ENCODE results near the gene SPATA3. TPM values are rescaled to one million over a fixed set of nuclear protein-coding genes. Genes with fewer than 3 reads are reported as not detected.

SPATA3 gene
- not detected for total RNA-seq

DNA sequence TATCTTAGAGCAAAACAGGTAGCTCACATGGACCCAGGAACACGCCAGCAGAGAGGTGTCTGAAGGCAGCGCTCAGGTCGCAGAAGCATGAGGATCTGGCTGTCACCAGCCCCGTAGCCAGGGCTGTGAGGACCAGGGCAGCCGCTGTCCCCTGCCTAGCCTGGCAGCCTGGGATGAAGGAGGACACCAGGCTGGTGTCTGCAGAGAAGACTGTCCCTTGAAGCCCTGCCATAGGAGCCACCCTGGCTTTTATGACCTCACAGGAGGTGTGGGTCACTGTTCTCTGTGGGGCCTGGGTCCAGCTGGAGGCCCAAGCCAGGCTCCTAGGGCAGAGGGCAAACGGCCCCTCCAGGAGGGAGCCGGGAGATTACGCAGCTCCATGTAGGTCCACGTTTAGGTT lies at the start of gene SPATA3:
SPATA3 (plus strand) TSS at position 301 of the 400 bp plus-strand sequence. CDS start 113 bp downstream, outside the sequence.
- H3K9me3 ChIP-seq = no peaks in the 10 kb centered on the region
- H3K36me3 ChIP-seq = no peaks in the 10 kb centered on the region
- peaks cover 0 to 6% (median 0%) of the 10 kb centered on the region in 3 donors for H3K4me1 ChIP-seq
- H3K4me3 ChIP-seq = no peak within 1 kb of the TSS
- peaks cover 0 to 92% (median 0%) of the 10 kb centered on the region in 4 donors for H3K27me3 ChIP-seq
- H3K27ac ChIP-seq = no peak within 1 kb of the TSS
- intact Hi-C loops (cut with DNase I) = no loop called here
- TF ChIP-seq POLR2A (IDR thresholded peaks at IDR 0.05) = no peak
- TF ChIP-seq, protein P1, sequence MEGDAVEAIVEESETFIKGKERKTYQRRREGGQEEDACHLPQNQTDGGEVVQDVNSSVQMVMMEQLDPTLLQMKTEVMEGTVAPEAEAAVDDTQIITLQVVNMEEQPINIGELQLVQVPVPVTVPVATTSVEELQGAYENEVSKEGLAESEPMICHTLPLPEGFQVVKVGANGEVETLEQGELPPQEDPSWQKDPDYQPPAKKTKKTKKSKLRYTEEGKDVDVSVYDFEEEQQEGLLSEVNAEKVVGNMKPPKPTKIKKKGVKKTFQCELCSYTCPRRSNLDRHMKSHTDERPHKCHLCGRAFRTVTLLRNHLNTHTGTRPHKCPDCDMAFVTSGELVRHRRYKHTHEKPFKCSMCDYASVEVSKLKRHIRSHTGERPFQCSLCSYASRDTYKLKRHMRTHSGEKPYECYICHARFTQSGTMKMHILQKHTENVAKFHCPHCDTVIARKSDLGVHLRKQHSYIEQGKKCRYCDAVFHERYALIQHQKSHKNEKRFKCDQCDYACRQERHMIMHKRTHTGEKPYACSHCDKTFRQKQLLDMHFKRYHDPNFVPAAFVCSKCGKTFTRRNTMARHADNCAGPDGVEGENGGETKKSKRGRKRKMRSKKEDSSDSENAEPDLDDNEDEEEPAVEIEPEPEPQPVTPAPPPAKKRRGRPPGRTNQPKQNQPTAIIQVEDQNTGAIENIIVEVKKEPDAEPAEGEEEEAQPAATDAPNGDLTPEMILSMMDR (IDR thresholded peaks at IDR 0.05) = no peak
- WGBS, 2 donors = 84 to 88% methylated on average over 8 to 9 of the region's 9 CpGs
- DNase-seq = no peak

DNA sequence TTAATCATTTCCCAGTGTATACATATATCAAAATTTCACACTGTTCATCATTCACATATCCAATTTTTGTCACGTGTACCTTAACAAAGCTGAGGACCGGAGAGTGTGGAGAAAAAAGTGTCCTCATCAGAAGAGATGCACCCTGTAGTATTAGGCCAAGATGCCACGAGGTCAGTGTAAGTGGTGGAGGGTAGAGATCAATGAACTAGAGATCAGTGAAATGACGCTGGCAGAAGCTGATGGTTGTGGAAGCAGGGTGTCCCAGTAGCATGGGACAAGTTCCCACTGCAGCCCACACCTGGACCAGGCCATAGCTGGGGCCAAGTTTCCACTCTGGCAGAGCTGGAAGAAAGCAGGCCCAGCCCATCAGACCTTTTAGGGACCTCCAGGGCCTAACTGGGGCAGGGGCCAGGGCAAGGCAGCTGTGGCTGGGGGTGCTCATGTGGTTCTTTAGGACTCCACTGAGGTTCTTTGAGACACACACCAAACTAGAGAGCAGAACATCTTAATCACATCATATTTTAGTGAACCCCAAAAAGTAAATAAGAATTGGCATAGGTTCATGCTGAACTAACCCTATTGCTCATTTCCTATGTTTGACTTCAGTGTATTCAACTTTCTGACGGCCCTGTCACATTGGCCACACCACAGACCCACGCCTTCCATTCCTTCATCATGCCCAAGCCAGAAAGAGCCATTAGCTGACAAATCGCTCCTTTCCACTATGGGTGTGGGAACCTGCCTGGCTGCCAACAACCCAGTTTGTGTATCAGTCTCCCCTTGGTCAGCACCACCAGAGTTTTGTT lies 49.3 kb upstream of the SPATA3 start:
- H3K4me3 ChIP-seq = no peak overlapping the region
- no peaks in the 10 kb centered on the region for H3K36me3 ChIP-seq
- H3K9me3 ChIP-seq = no peaks in the 10 kb centered on the region
- TF ChIP-seq POLR2A (IDR thresholded peaks at IDR 0.05) = no peak
- TF ChIP-seq, protein P1 (IDR thresholded peaks at IDR 0.05) = no peak
- DNase-seq = no peak
- no peaks in the 10 kb centered on the region for H3K27me3 ChIP-seq
- intact Hi-C loops (cut with DNase I) = no loop called here
- no peaks in the 10 kb centered on the region for H3K4me1 ChIP-seq
- 63 to 79% methylated on average over 6 to 7 of the region's 7 CpGs for WGBS, 2 donors
- no peak overlapping the region for H3K27ac ChIP-seq

DNA sequence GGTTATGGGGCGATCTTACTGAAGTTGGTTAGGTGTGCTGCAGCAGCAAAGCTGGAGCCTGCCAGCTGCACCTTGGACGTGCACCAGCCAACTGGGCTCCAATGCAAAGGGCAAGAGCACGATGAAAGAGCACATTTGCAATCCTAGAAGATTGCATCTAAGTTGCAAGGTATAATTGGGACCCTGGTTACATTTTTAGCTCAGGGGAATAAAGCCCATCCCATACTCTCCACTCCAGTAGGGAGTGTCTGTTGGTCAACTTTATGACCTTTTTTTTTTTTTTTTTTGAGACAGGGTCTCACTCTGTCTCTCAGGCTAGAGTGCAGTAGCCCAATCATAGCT lies 48.7 kb upstream of the SPATA3 start:
- intact Hi-C loops (cut with DNase I) = no loop called here
- no peak overlapping the region for H3K27ac ChIP-seq
- H3K27me3 ChIP-seq = no peaks in the 10 kb centered on the region
- no peaks in the 10 kb centered on the region for H3K36me3 ChIP-seq
- TF ChIP-seq, protein P1 (IDR thresholded peaks at IDR 0.05) = no peak
- no peaks in the 10 kb centered on the region for H3K4me1 ChIP-seq
- 68 to 84% methylated on average over 2 to 3 of the region's 3 CpGs for WGBS, 2 donors
- no peak for DNase-seq
- no peak overlapping the region for H3K4me3 ChIP-seq
- H3K9me3 ChIP-seq = no peaks in the 10 kb centered on the region

DNA sequence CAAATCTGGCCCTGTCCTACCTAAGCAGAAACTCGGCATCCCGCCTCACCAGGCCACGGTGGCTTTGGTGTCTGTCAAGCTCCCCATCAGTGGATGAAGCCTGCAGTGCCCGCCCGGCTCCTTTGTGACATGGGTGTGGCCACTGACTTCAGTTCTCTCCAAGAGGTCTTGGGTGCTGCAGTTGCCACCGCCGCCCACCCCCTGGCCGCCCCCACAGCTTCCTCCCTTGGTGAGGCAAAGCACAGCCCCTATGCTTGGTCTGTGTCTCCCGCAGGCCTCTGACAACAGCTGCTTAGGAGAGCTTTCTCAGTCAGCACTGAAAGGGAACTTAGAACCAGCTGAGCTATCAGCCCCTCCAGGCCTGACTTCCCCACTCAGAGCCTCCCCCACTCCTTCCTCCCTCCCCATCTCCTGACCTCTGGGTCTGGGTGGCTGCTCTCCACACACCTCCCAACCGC lies 48.0 kb upstream of the SPATA3 start:
- Histone ChIP-seq H3K36me3 (no peaks in the 10 kb centered on the region), H3K4me3 (no peak overlapping the region), H3K27ac (no peak overlapping the region), H3K4me1 (no peaks in the 10 kb centered on the region), H3K9me3 (no peaks in the 10 kb centered on the region), H3K27me3 (no peaks in the 10 kb centered on the region)
- no peak for TF ChIP-seq POLR2A (IDR thresholded peaks at IDR 0.05)
- TF ChIP-seq, protein P1 (IDR thresholded peaks at IDR 0.05) = no peak
- no peak for DNase-seq
- intact Hi-C loops (cut with DNase I) = no loop called here
- 52 to 85% methylated on average over 2 to 4 of the region's 10 CpGs for WGBS, 2 donors

DNA sequence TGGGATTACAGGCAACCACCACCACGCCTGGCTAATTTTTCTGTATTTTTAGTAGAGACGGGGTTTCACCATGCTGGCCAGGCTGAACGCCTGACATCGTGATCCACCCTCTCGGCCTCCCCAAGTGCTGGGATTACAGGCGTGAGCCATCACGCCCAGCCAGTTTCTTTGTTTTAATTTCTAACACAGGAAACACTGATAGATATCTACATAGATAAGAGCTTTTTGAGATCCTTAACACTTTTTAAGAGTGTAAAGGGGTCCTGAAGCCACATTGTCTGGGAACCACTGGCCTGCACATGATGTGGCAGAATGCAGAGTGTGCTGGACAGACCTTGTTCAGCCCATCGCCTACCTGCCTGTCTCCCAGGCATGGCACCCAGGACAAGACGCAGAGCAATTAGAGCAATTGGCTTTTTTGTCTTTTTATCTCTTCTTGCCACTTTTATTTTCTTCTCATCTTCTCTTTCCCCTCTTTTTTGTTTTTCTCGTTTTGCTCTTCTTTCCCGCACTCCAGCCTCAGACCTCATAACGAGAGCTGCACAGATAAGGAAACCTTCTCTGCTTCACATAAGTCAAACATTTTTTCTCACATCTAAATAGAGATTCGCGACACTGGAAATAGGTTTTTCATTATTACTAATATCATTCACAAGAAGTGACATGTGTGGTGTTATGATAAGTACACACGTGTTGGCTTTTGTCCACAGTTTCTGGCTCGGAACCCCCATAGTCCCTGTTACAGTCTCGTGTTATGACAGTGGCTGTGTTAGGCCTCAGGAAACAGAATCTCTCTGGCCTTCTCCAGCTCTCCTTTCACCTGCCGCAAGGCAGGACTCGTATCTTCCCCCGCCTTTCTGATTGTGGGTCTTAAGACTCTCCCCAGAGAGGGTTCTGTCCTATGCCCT lies 45.7 kb upstream of the SPATA3 start:
- intact Hi-C loops (cut with DNase I) = no loop called here
- TF ChIP-seq, protein P1 (IDR thresholded peaks at IDR 0.05) = no peak
- TF ChIP-seq POLR2A (IDR thresholded peaks at IDR 0.05) = no peak
- Histone ChIP-seq H3K27ac (no peak overlapping the region), H3K4me3 (no peak overlapping the region), H3K4me1 (no peaks in the 10 kb centered on the region), H3K27me3 (no peaks in the 10 kb centered on the region), H3K9me3 (no peaks in the 10 kb centered on the region), H3K36me3 (no peaks in the 10 kb centered on the region)
- no peak for DNase-seq
- WGBS, 2 donors = 81 to 89% methylated on average over 19 to 20 of the region's 20 CpGs
